MM.1S (cell line): ENCODE measurements around the gene CDKL5.
"Not testable (repeated sequence)": the region's sequence is repeated elsewhere in the genome, so short reads cannot be mapped to it uniquely, and the experiment has no call there.

Experiments
- DNase-seq: peaks from one replicate; pipeline ENCODE4 v3.0.0-alpha.2; 2015
- H2AFZ ChIP-seq: fragments of 300-600 bp; sonication (generic); 2 replicates; pipeline ENCODE4 v1.6.0; 2016; ENCODE audit warnings: antibody characterized with exemption, low read length
- H3F3A ChIP-seq: fragments of 300-600 bp; sonication (generic); 2 replicates; pipeline ENCODE4 v1.6.1; 2016; ENCODE audit warnings: mild to moderate bottlenecking, antibody characterized with exemption, low read length, moderate library complexity, mixed read lengths; ENCODE audit not compliant: insufficient read depth
- H3K27ac ChIP-seq: fragments of 300-600 bp; sonication (generic); 2 replicates; pipeline ENCODE4 v1.5.1; 2016; ENCODE audit warnings: mild to moderate bottlenecking, low read length
- H3K27me3 ChIP-seq: fragments of 300-600 bp; sonication (generic); replicated peaks from 2 replicates; pipeline ENCODE4 v1.6.0; 2016; ENCODE audit warnings: low read length; ENCODE audit not compliant: insufficient read depth
- H3K36me3 ChIP-seq: fragments of 300-600 bp; sonication (generic); replicated peaks from 2 replicates; pipeline ENCODE4 v1.6.1; 2016; ENCODE audit warnings: mild to moderate bottlenecking, low read length, mixed read lengths; ENCODE audit not compliant: insufficient read depth
- H3K4me1 ChIP-seq: fragments of 300-600 bp; sonication (generic); 2 replicates; pipeline ENCODE4 v1.6.1; 2016; ENCODE audit warnings: low read length, mixed read lengths
- H3K4me2 ChIP-seq: fragments of 300-600 bp; sonication (generic); 2 replicates; pipeline ENCODE4 v1.6.0; 2016; ENCODE audit warnings: low read depth, low read length
- H3K4me3 ChIP-seq: fragments of 300-600 bp; sonication (generic); 2 replicates; pipeline ENCODE4 v1.5.1; 2016; ENCODE audit warnings: low read length, mixed read lengths
- H3K79me2 ChIP-seq: fragments of 300-600 bp; sonication (generic); 2 replicates; pipeline ENCODE4 v1.6.1; 2016; ENCODE audit warnings: mixed run types, low read length, mixed read lengths
- H3K9ac ChIP-seq: fragments of 300-600 bp; sonication (generic); 2 replicates; pipeline ENCODE4 v1.6.1; 2016; ENCODE audit warnings: low read length, mixed read lengths
- H3K9me2 ChIP-seq: fragments of 300-600 bp; sonication (generic); replicated peaks from 2 replicates; pipeline ENCODE4 v1.6.1; 2016; ENCODE audit warnings: mild to moderate bottlenecking, low read length, mixed read lengths; ENCODE audit not compliant: insufficient read depth
- H3K9me3 ChIP-seq: fragments of 300-600 bp; sonication (generic); replicated peaks from 2 replicates; pipeline ENCODE4 v1.6.1; 2016; ENCODE audit warnings: mild to moderate bottlenecking, low read length, mixed read lengths; ENCODE audit not compliant: insufficient read depth
- H4K20me1 ChIP-seq: fragments of 300-600 bp; sonication (generic); 2 replicates; pipeline ENCODE4 v1.6.1; 2016; ENCODE audit warnings: mild to moderate bottlenecking, low read length, moderate library complexity, mixed read lengths; ENCODE audit not compliant: insufficient read depth
- EZH2 ChIP-seq: fragments of 300-600 bp; sonication (generic); optimal IDR thresholded peaks from 2 replicates; pipeline ENCODE3; 2017; ENCODE audit warnings: low read depth, mild to moderate bottlenecking, antibody characterized with exemption, low read length, mixed read lengths
- EZH2phosphoT487 ChIP-seq: fragments of 300-600 bp; sonication (generic); IDR thresholded peaks from 2 replicates; pipeline ENCODE4 v1.6.1; 2018; ENCODE audit warnings: antibody characterized with exemption, low read length
- TF ChIP-seq, protein P1 (sequence below): fragments of 300-600 bp; sonication (generic); IDR thresholded peaks from 2 replicates; pipeline ENCODE4 v1.5.1; 2016; ENCODE audit warnings: antibody characterized with exemption, low read length, mixed read lengths

CDKL5 gene

GRCh38 chrX:18578546-18578945 is 153.1 kb downstream of the CDKL5 start:
- Histone ChIP-seq H3K9me3 (no peaks in the 10 kb centered on the region), H3K27ac (no peak overlapping the region), H3K4me2 (no peak overlapping the region), H3K9me2 (no peaks in the 10 kb centered on the region), H3K27me3 (no peaks in the 10 kb centered on the region), H3K36me3 (no peaks in the 10 kb centered on the region), H3K4me3 (no peak overlapping the region), H3F3A (no peaks in the 10 kb centered on the region), H4K20me1 (no peaks in the 10 kb centered on the region), H2AFZ (no peak overlapping the region), H3K79me2 (no peaks in the 10 kb centered on the region), H3K4me1 (no peaks in the 10 kb centered on the region), H3K9ac (no peak overlapping the region)
- TF ChIP-seq, protein P1, sequence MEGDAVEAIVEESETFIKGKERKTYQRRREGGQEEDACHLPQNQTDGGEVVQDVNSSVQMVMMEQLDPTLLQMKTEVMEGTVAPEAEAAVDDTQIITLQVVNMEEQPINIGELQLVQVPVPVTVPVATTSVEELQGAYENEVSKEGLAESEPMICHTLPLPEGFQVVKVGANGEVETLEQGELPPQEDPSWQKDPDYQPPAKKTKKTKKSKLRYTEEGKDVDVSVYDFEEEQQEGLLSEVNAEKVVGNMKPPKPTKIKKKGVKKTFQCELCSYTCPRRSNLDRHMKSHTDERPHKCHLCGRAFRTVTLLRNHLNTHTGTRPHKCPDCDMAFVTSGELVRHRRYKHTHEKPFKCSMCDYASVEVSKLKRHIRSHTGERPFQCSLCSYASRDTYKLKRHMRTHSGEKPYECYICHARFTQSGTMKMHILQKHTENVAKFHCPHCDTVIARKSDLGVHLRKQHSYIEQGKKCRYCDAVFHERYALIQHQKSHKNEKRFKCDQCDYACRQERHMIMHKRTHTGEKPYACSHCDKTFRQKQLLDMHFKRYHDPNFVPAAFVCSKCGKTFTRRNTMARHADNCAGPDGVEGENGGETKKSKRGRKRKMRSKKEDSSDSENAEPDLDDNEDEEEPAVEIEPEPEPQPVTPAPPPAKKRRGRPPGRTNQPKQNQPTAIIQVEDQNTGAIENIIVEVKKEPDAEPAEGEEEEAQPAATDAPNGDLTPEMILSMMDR, result no peak
- no peak for TF ChIP-seq EZH2phosphoT487
- TF ChIP-seq EZH2, result no peak
- no peak for DNase-seq

DNA sequence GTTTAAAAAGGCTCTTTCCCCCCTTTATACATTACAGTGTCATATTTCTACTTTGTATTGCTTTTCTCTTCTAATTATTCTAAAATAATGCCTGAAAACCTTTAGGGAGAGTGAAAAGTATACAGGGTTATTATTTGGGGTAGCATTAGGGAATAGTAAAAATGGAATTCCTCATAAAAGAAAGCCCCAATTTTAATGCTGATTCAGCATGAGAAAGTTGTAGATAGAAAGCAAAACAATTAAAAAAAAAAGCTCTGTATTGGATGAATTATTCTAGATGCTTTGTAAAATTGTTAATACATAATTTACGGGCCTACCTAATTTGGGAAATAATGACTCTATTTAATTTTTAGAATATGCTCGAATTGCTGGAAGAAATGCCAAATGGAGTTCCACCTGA is 154.1 kb downstream of the CDKL5 start:
- Histone ChIP-seq H3K79me2 (no peaks in the 10 kb centered on the region), H3K9me3 (no peaks in the 10 kb centered on the region), H3K4me3 (no peak overlapping the region), H3K9me2 (no peaks in the 10 kb centered on the region), H3K4me2 (no peak overlapping the region), H2AFZ (no peak overlapping the region), H3F3A (no peaks in the 10 kb centered on the region), H3K36me3 (no peaks in the 10 kb centered on the region), H3K9ac (no peak overlapping the region), H3K4me1 (no peaks in the 10 kb centered on the region), H3K27ac (no peak overlapping the region), H3K27me3 (no peaks in the 10 kb centered on the region), H4K20me1 (no peaks in the 10 kb centered on the region)
- TF ChIP-seq EZH2phosphoT487, result no peak
- TF ChIP-seq EZH2, result no peak
- TF ChIP-seq, protein P1, result no peak
- no peak for DNase-seq

- DNase-seq, result no peak
- H3K9me3 ChIP-seq, result no peaks in the 10 kb centered on the region
- H3F3A ChIP-seq, result no peaks in the 10 kb centered on the region
- no peak overlapping the region for H3K27ac ChIP-seq
- H3K79me2 ChIP-seq, result no peaks in the 10 kb centered on the region
- TF ChIP-seq, protein P1, result no peak
- TF ChIP-seq EZH2 (no peak), EZH2phosphoT487 (no peak)
- H3K4me3 ChIP-seq, result no peak overlapping the region
- H3K9ac ChIP-seq, result no peak overlapping the region
- no peak overlapping the region for H2AFZ ChIP-seq
- no peaks in the 10 kb centered on the region for H4K20me1 ChIP-seq
- no peaks in the 10 kb centered on the region for H3K36me3 ChIP-seq
- H3K9me2 ChIP-seq, result no peaks in the 10 kb centered on the region
- H3K27me3 ChIP-seq, result no peaks in the 10 kb centered on the region
- H3K4me1 ChIP-seq, result no peaks in the 10 kb centered on the region
- no peak overlapping the region for H3K4me2 ChIP-seq
Observed at GRCh38 chrX:18582910-18583493, 157.6 kb downstream of the CDKL5 start.

DNA sequence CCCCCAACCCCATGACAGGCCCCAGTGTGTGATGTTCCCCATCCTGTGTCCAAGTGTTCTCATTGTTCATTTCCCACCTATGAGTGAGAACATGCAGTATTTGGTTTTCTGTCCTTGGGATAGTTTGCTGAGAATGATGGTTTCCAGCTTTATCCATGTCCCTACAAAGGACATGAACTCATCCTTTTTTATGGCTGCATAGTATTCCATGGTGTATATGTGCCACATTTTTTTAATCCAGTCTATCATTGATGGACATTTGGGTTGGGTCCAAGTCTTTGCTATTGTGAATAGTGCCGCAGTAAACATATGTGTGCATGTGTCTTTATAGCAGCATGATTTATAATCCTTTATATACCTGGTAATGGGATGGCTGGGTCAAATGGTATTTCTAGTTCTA is 163.9 kb downstream of the CDKL5 start:
- H3K9ac ChIP-seq, H2AFZ ChIP-seq, H3K27me3 ChIP-seq, H3K79me2 ChIP-seq, H3K4me3 ChIP-seq, H3K9me3 ChIP-seq, H3K27ac ChIP-seq, H3K36me3 ChIP-seq, DNase-seq, H3K4me2 ChIP-seq, H3F3A ChIP-seq, H4K20me1 ChIP-seq, H3K9me2 ChIP-seq, H3K4me1 ChIP-seq: not testable (repeated sequence)
